ENCODE results near the gene ARL15. TPM values are rescaled to one million over a fixed set of nuclear protein-coding genes. Genes with fewer than 3 reads are reported as not detected.

ARL15 gene
- total and polyA plus RNA-seq, 2 donors (not counting 1 experiment from before 2014, with no cell fraction given): 5.8 to 20.5 TPM

DNA sequence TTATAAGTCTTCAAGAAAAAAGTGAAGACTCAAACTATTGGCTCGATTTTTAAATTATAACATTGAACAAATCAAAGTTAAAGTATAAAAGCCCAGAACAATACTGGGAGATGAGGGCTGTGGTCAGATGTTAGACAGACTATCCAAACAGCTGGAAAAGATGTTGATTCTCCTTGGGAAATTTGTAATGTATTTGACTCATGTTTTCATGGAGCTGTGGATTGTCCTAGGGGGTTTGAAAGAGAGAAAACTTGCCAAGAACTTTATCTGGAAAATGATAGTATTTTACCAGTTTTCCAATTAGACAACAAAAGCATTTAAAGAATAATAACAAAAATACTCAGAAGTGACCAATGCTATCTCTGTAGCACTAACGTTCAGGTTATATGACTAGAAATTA is 339.2 kb downstream of the ARL15 start:
- H2AFZ ChIP-seq (ENCODE audit: insufficient read depth, low read depth, low read length, poor library complexity, severe bottlenecking): no peak overlapping the region
- no peak overlapping the region for H3K27ac Mint-ChIP-seq
- H3K4me2 ChIP-seq (replicated peaks; ENCODE audit: low read depth, low read length, poor library complexity, severe bottlenecking): no peak overlapping the region
- peaks cover 0 to 4% (median 0%) of the 10 kb centered on the region in 3 donors for H3K9me3 ChIP-seq (ENCODE audit: control extremely low read depth in 1 of 3, control insufficient read depth in 2 of 3, insufficient read depth in 1 of 3, low read length in 2 of 3)
- ATAC-seq (ENCODE audit: low read depth): no peak
- peaks cover under 1 to 2% of the 10 kb centered on the region in 2 experiments for H3K36me3 ChIP-seq (replicated peaks in 1 of 2; ENCODE audit: control extremely low read depth in 1 of 2, control insufficient read depth in 1 of 2, extremely low read depth in 1 of 2, insufficient read depth in 2 of 2, low read length in 1 of 2)
- H3K27me3 Mint-ChIP-seq: no peaks in the 10 kb centered on the region
- no peak for TF ChIP-seq EZH2 (IDR thresholded peaks at IDR 0.05; ENCODE audit: borderline replicate concordance, insufficient read depth, low read depth, low read length, poor library complexity, severe bottlenecking)
- TF ChIP-seq, protein P1, sequence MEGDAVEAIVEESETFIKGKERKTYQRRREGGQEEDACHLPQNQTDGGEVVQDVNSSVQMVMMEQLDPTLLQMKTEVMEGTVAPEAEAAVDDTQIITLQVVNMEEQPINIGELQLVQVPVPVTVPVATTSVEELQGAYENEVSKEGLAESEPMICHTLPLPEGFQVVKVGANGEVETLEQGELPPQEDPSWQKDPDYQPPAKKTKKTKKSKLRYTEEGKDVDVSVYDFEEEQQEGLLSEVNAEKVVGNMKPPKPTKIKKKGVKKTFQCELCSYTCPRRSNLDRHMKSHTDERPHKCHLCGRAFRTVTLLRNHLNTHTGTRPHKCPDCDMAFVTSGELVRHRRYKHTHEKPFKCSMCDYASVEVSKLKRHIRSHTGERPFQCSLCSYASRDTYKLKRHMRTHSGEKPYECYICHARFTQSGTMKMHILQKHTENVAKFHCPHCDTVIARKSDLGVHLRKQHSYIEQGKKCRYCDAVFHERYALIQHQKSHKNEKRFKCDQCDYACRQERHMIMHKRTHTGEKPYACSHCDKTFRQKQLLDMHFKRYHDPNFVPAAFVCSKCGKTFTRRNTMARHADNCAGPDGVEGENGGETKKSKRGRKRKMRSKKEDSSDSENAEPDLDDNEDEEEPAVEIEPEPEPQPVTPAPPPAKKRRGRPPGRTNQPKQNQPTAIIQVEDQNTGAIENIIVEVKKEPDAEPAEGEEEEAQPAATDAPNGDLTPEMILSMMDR (IDR thresholded peaks at IDR 0.05): no peak
- no peak for DNase-seq
- no peak overlapping the region for H3K4me3 ChIP-seq (ENCODE audit: control extremely low read depth in 1 of 5, extremely low read depth in 1 of 5, insufficient read depth in 1 of 5, low read depth in 2 of 5, low read length in 4 of 5)
- H3K27ac ChIP-seq (ENCODE audit: low read length in 2 of 2): no peak overlapping the region
- ChIA-PET CTCF (no interaction called here), POLR2A (no interaction called here)
- H3K27me3 ChIP-seq (replicated peaks in 1 of 4; ENCODE audit: control extremely low read depth in 1 of 4, control insufficient read depth in 3 of 4, insufficient read depth in 4 of 4, low read length in 3 of 4): no peaks in the 10 kb centered on the region
- H3K4me1 Mint-ChIP-seq: no peaks in the 10 kb centered on the region
- no peaks in the 10 kb centered on the region for H4K20me1 ChIP-seq (ENCODE audit: control insufficient read depth, insufficient read depth, low read length, poor library complexity, severe bottlenecking)
- intact Hi-C loops (cut with micrococcal nuclease): no loop called here
- no peaks in the 10 kb centered on the region for H3K9me3 Mint-ChIP-seq (ENCODE audit: insufficient read depth)
- no peak overlapping the region for H3K4me3 Mint-ChIP-seq
- WGBS (ENCODE audit: insufficient coverage): no CpG with 5 or more reads among the region's 2 CpGs
- H3K4me1 ChIP-seq (ENCODE audit: control insufficient read depth in 2 of 2, insufficient read depth in 2 of 2, low read length in 2 of 2): no peaks in the 10 kb centered on the region
- H3K9ac ChIP-seq (ENCODE audit: low read length): no peak overlapping the region
- H3K79me2 ChIP-seq (ENCODE audit: control insufficient read depth, insufficient read depth, low read length): no peaks in the 10 kb centered on the region

DNA sequence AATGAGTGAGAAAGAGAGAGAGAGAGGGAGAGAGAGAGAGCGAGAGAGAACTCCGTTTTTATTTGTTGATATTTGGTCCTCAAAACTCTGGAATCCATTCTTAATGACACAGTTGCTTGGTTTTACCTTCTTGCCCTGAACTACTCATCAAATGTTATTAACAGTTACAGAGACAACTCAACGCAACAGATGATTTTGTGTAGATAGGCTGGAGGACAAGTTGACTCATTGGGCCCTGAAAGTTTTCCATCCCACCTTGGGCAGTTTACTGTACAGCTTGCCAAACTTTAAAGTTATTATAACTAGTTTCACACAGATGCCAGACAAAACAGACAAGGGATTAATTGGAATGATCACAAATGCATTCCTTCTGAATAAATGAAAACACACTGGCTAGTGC is 339.9 kb downstream of the ARL15 start:
- peaks cover 0 to 4% (median 0%) of the 10 kb centered on the region in 3 donors for H3K9me3 ChIP-seq (ENCODE audit: control extremely low read depth in 1 of 3, control insufficient read depth in 2 of 3, insufficient read depth in 1 of 3, low read length in 2 of 3)
- intact Hi-C loops (cut with micrococcal nuclease): no loop called here
- no peak for DNase-seq

More for the DNA sequence above, 339.9 kb downstream of the ARL15 start:
- no peak for ATAC-seq (ENCODE audit: low read depth)
- Histone ChIP-seq H3K79me2 (ENCODE audit: control insufficient read depth, insufficient read depth, low read length) (no peaks in the 10 kb centered on the region), H4K20me1 (ENCODE audit: control insufficient read depth, insufficient read depth, low read length, poor library complexity, severe bottlenecking) (no peaks in the 10 kb centered on the region), H2AFZ (ENCODE audit: insufficient read depth, low read depth, low read length, poor library complexity, severe bottlenecking) (no peak overlapping the region), H3K4me3 (ENCODE audit: control extremely low read depth in 1 of 5, extremely low read depth in 1 of 5, insufficient read depth in 1 of 5, low read depth in 2 of 5, low read length in 4 of 5) (no peak overlapping the region), H3K36me3 (replicated peaks in 1 of 2; ENCODE audit: control extremely low read depth in 1 of 2, control insufficient read depth in 1 of 2, extremely low read depth in 1 of 2, insufficient read depth in 2 of 2, low read length in 1 of 2) (peaks cover 0 to 3% of the 10 kb centered on the region in 2 experiments), H3K9ac (ENCODE audit: low read length) (no peak overlapping the region), H3K4me1 (ENCODE audit: control insufficient read depth in 2 of 2, insufficient read depth in 2 of 2, low read length in 2 of 2) (no peaks in the 10 kb centered on the region), H3K4me2 (replicated peaks; ENCODE audit: low read depth, low read length, poor library complexity, severe bottlenecking) (no peak overlapping the region), H3K27me3 (replicated peaks in 1 of 4; ENCODE audit: control extremely low read depth in 1 of 4, control insufficient read depth in 3 of 4, insufficient read depth in 4 of 4, low read length in 3 of 4) (no peaks in the 10 kb centered on the region), H3K27ac (ENCODE audit: low read length in 2 of 2) (no peak overlapping the region)
- ChIA-PET CTCF (no interaction called here), POLR2A (no interaction called here)
- no peaks in the 10 kb centered on the region for H3K9me3 Mint-ChIP-seq (ENCODE audit: insufficient read depth)
- no CpG with 5 or more reads among the region's 3 CpGs for WGBS (ENCODE audit: insufficient coverage)
- TF ChIP-seq, protein P1 (IDR thresholded peaks at IDR 0.05): no peak
- no peak for TF ChIP-seq EZH2 (IDR thresholded peaks at IDR 0.05; ENCODE audit: borderline replicate concordance, insufficient read depth, low read depth, low read length, poor library complexity, severe bottlenecking)
- no peaks in the 10 kb centered on the region for H3K4me1 Mint-ChIP-seq
- no peaks in the 10 kb centered on the region for H3K27me3 Mint-ChIP-seq
- no peak overlapping the region for H3K27ac Mint-ChIP-seq
- no peak overlapping the region for H3K4me3 Mint-ChIP-seq

Data from B cell (primary cell).